SK-N-SH treated with all-trans-retinoic acid at 6 μM for 48 hours (cell line): ENCODE data around the gene DMBT1.

Experiments
- ATAC-seq: fragments of 200-7000 bp; cut with Tn5 transposase; 3 replicates; pipeline ENCODE4 v1.9.1; 2020; ENCODE audit warnings: mild to moderate bottlenecking, moderate library complexity
- ARNTL ChIP-seq: fragments of 450-650 bp; formaldehyde crosslinking; IDR thresholded peaks from 2 replicates; pipeline ENCODE4 v1.5.0; 2020; ENCODE audit warnings: low read depth, mild to moderate bottlenecking, moderate library complexity, borderline replicate concordance
- GLIS3 ChIP-seq: fragments of 250-450 bp; sonication (Bioruptor Pico); IDR thresholded peaks from 2 replicates; pipeline ENCODE4 v1.5.0; 2020; ENCODE audit warnings: mild to moderate bottlenecking, moderate library complexity
- OSR1 ChIP-seq: fragments of 250-450 bp; sonication (Bioruptor Pico); IDR thresholded peaks from 2 replicates; pipeline ENCODE4 v1.8.0; 2022; ENCODE audit warnings: moderate library complexity, mild to moderate bottlenecking, inconsistent platforms
- PPARA ChIP-seq: fragments of 250-450 bp; sonication (Bioruptor Pico); IDR thresholded peaks from 2 replicates; pipeline ENCODE4 v1.5.0; 2020; ENCODE audit warnings: mild to moderate bottlenecking, borderline replicate concordance
- RARB ChIP-seq: fragments of 250-450 bp; sonication (Bioruptor Pico); IDR thresholded peaks from 2 replicates; pipeline ENCODE4 v1.8.0; 2021; ENCODE audit warnings: mild to moderate bottlenecking, moderate library complexity
- TOX ChIP-seq: fragments of 250-450 bp; sonication (Bioruptor Pico); IDR thresholded peaks from 2 replicates; pipeline ENCODE4 v1.8.0; 2021; ENCODE audit warnings: mild to moderate bottlenecking, moderate library complexity, borderline replicate concordance
- ZC3H10 ChIP-seq: fragments of 250-450 bp; sonication (Bioruptor Pico); IDR thresholded peaks from 2 replicates; pipeline ENCODE4 v1.5.1; 2021; ENCODE audit warnings: mild to moderate bottlenecking, moderate library complexity
- ZFP30 ChIP-seq: fragments of 450-650 bp; formaldehyde crosslinking; IDR thresholded peaks from 2 replicates; pipeline ENCODE4 v1.5.0; 2022; ENCODE audit warnings: mild to moderate bottlenecking, moderate library complexity
- ZNF70 ChIP-seq: fragments of 450-650 bp; formaldehyde crosslinking; IDR thresholded peaks from 2 replicates; pipeline ENCODE4 v1.5.0; 2020; ENCODE audit warnings: mild to moderate bottlenecking, moderate library complexity
- ZNF8 ChIP-seq: fragments of 450-650 bp; formaldehyde crosslinking; IDR thresholded peaks from 2 replicates; pipeline ENCODE4 v1.5.0; 2020; ENCODE audit warnings: mild to moderate bottlenecking, moderate library complexity
- TF ChIP-seq, protein P1 (sequence below): fragments of 250-450 bp; sonication (Bioruptor Pico); IDR thresholded peaks from 2 replicates; pipeline ENCODE4 v1.8.0; 2020; ENCODE audit warnings: mild to moderate bottlenecking, moderate library complexity, borderline replicate concordance
- TF ChIP-seq, protein P2 (sequence below): fragments of 250-450 bp; sonication (Bioruptor Pico); IDR thresholded peaks from 2 replicates; pipeline ENCODE4 v1.5.0; 2020; ENCODE audit warnings: mild to moderate bottlenecking, moderate library complexity
- TF ChIP-seq, protein P3 (sequence below): fragments of 250-450 bp; sonication (Bioruptor Pico); IDR thresholded peaks from 2 replicates; pipeline ENCODE4 v1.5.1; 2021; ENCODE audit warnings: mild to moderate bottlenecking, moderate library complexity
- TF ChIP-seq, protein P4 (sequence below): fragments of 250-450 bp; sonication (Bioruptor Pico); IDR thresholded peaks from 2 replicates; pipeline ENCODE4 v1.8.0; 2021; ENCODE audit warnings: low read depth, mild to moderate bottlenecking, moderate library complexity, borderline replicate concordance
- TF ChIP-seq, protein P5 (sequence below): fragments of 250-450 bp; sonication (Bioruptor Pico); IDR thresholded peaks from 2 replicates; pipeline ENCODE4 v1.5.1; 2020; ENCODE audit warnings: low read depth, mild to moderate bottlenecking, moderate library complexity

Gene DMBT1

DNA sequence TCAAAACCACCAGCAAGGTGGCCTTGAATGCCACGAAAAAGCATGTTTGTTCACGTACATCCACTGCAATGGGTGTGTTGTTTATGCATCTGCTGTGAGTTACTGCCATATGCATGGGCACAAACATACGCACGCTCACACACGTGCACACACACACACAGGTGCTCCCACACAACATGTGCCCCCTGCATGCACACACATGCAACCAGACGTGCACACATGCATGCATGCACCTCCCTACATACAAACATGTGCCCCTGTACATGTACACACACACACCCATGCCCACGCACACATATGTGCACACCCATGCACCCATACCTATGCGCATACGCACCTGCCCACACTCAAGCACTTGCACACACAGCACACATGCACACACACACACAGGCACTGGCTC, 10.1 kb upstream of the DMBT1 start:
- no peak for TF ChIP-seq ZNF8
- TF ChIP-seq, protein P1, sequence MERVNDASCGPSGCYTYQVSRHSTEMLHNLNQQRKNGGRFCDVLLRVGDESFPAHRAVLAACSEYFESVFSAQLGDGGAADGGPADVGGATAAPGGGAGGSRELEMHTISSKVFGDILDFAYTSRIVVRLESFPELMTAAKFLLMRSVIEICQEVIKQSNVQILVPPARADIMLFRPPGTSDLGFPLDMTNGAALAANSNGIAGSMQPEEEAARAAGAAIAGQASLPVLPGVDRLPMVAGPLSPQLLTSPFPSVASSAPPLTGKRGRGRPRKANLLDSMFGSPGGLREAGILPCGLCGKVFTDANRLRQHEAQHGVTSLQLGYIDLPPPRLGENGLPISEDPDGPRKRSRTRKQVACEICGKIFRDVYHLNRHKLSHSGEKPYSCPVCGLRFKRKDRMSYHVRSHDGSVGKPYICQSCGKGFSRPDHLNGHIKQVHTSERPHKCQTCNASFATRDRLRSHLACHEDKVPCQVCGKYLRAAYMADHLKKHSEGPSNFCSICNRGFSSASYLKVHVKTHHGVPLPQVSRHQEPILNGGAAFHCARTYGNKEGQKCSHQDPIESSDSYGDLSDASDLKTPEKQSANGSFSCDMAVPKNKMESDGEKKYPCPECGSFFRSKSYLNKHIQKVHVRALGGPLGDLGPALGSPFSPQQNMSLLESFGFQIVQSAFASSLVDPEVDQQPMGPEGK (CRISPR knock-in tag) = no peak
- ATAC-seq = no peak

DNA sequence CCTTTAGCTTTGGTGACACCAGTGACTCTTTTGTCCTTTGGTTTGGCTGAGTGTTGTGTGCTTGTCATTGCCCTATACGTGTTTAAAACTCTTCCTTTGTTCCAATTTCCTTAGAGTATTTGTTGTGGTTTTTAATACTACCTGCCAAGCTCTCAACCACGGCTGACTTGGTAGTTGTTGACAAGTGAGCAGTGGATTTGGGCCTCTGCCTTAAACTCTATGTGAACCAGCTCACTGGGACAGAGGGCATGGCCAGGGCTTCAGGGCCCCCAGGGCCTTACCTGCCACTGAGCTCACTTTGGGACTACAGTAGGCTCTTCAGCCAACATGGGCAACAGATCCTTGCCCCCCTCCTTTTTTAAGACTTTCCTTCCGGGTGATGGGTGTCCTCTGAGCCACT, 9.6 kb upstream of the DMBT1 start:
- ATAC-seq = no peak
- TF ChIP-seq, protein P2, sequence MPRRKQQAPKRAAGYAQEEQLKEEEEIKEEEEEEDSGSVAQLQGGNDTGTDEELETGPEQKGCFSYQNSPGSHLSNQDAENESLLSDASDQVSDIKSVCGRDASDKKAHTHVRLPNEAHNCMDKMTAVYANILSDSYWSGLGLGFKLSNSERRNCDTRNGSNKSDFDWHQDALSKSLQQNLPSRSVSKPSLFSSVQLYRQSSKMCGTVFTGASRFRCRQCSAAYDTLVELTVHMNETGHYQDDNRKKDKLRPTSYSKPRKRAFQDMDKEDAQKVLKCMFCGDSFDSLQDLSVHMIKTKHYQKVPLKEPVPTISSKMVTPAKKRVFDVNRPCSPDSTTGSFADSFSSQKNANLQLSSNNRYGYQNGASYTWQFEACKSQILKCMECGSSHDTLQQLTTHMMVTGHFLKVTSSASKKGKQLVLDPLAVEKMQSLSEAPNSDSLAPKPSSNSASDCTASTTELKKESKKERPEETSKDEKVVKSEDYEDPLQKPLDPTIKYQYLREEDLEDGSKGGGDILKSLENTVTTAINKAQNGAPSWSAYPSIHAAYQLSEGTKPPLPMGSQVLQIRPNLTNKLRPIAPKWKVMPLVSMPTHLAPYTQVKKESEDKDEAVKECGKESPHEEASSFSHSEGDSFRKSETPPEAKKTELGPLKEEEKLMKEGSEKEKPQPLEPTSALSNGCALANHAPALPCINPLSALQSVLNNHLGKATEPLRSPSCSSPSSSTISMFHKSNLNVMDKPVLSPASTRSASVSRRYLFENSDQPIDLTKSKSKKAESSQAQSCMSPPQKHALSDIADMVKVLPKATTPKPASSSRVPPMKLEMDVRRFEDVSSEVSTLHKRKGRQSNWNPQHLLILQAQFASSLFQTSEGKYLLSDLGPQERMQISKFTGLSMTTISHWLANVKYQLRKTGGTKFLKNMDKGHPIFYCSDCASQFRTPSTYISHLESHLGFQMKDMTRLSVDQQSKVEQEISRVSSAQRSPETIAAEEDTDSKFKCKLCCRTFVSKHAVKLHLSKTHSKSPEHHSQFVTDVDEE (CRISPR knock-in tag) = no peak
- TF ChIP-seq, protein P3, sequence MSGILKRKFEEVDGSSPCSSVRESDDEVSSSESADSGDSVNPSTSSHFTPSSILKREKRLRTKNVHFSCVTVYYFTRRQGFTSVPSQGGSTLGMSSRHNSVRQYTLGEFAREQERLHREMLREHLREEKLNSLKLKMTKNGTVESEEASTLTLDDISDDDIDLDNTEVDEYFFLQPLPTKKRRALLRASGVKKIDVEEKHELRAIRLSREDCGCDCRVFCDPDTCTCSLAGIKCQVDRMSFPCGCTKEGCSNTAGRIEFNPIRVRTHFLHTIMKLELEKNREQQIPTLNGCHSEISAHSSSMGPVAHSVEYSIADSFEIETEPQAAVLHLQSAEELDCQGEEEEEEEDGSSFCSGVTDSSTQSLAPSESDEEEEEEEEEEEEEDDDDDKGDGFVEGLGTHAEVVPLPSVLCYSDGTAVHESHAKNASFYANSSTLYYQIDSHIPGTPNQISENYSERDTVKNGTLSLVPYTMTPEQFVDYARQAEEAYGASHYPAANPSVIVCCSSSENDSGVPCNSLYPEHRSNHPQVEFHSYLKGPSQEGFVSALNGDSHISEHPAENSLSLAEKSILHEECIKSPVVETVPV = no peak
- TF ChIP-seq ZNF70 = no peak
- TF ChIP-seq, protein P4, sequence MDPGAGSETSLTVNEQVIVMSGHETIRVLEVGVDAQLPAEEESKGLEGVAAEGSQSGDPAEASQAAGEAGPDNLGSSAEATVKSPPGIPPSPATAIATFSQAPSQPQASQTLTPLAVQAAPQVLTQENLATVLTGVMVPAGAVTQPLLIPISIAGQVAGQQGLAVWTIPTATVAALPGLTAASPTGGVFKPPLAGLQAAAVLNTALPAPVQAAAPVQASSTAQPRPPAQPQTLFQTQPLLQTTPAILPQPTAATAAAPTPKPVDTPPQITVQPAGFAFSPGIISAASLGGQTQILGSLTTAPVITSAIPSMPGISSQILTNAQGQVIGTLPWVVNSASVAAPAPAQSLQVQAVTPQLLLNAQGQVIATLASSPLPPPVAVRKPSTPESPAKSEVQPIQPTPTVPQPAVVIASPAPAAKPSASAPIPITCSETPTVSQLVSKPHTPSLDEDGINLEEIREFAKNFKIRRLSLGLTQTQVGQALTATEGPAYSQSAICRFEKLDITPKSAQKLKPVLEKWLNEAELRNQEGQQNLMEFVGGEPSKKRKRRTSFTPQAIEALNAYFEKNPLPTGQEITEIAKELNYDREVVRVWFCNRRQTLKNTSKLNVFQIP (CRISPR knock-in tag) = no peak
- TF ChIP-seq PPARA = no peak

DNA sequence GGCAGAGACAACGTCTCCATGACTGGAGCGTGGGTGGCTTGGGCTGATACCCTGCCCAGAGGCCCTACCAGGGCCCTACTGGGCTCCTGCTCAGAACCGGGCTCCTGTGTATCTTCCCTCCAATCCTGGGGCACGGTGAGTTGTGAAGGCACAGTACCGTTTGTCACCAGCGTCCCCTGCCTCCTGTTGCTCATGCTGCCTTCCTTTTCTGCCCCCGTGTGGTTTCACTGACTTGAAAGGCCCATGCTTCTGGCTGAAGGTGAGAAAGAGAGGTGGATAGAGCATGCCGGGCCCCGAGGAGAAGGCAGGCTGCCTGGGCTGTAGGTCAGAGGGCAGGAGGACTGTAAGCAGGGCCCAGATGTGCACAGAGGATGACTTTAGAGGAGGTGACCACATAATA, 9.1 kb upstream of the DMBT1 start:
- no peak for ATAC-seq
- TF ChIP-seq GLIS3 (CRISPR knock-in tag) (no peak), ZFP30 (no peak), RARB (CRISPR knock-in tag) (no peak), ARNTL (no peak), ZNF70 (no peak), ZC3H10 (CRISPR knock-in tag) (no peak), ZNF8 (no peak)
- TF ChIP-seq, protein P3 = no peak
- TF ChIP-seq, protein P5, sequence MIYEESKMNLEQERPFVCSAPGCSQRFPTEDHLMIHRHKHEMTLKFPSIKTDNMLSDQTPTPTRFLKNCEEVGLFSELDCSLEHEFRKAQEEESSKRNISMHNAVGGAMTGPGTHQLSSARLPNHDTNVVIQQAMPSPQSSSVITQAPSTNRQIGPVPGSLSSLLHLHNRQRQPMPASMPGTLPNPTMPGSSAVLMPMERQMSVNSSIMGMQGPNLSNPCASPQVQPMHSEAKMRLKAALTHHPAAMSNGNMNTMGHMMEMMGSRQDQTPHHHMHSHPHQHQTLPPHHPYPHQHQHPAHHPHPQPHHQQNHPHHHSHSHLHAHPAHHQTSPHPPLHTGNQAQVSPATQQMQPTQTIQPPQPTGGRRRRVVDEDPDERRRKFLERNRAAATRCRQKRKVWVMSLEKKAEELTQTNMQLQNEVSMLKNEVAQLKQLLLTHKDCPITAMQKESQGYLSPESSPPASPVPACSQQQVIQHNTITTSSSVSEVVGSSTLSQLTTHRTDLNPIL (CRISPR knock-in tag) = no peak

DNA sequence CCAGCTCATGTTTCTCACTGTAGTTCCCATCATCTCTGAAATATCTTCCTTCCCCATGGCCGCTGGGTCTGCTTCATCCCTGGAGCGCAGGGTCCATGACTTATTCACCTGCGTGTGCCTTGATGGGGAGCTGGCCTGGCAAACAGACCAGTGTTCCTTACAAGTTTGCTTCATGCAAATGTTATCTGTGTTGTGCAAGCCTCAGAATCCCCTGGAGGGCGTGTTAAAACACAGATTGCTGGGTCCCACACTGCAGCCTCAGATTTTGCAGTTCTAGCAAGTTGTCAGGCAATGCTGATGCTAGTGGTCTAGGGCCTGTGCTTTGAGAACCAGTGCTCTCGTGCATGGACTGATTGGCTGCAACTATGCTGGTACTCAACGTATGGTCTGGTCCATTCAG, 7.2 kb upstream of the DMBT1 start:
- no peak for TF ChIP-seq TOX (CRISPR knock-in tag)
- no peak for TF ChIP-seq OSR1 (CRISPR knock-in tag)
- TF ChIP-seq, protein P2 (CRISPR knock-in tag) = no peak
- TF ChIP-seq RARB (CRISPR knock-in tag) = no peak
- ATAC-seq = no peak
